HG02938 (cell line): Measurements from ENCODE around the gene MAN1C1.
"Not testable (repeated sequence)": the region's sequence is repeated elsewhere in the genome, so short reads cannot be mapped to it uniquely, and the experiment has no call there.

Experiments used
- ATAC-seq: cut with Tn5 transposase; IDR thresholded peaks from one replicate; pipeline ENCODE4 v1.9.1; 2021; ENCODE audit warnings: mild to moderate bottlenecking, moderate library complexity; ENCODE audit not compliant: unreplicated experiment

The MAN1C1 gene

GRCh38 chr1:25695090-25695770, 78.6 kb downstream of the MAN1C1 start:
- no peak for ATAC-seq

GRCh38 chr1:25695771-25696311, 79.2 kb downstream of the MAN1C1 start:
- ATAC-seq: no peak

GRCh38 chr1:25696643-25697042, 80.1 kb downstream of the MAN1C1 start:
- ATAC-seq: not testable (repeated sequence)

GRCh38 chr1:25697435-25698217, 81.0 kb downstream of the MAN1C1 start:
- ATAC-seq: no peak

- ATAC-seq: no peak
Observed at GRCh38 chr1:25698252-25698651, 81.7 kb downstream of the MAN1C1 start.

- ATAC-seq: not testable (repeated sequence)
Observed at GRCh38 chr1:25699059-25699458, 82.5 kb downstream of the MAN1C1 start.

- no peak for ATAC-seq
Observed at GRCh38 chr1:25699500-25700143, 83.0 kb downstream of the MAN1C1 start.

GRCh38 chr1:25700144-25700523, 83.5 kb downstream of the MAN1C1 start:
- no peak for ATAC-seq

GRCh38 chr1:25700626-25701025, 84.0 kb downstream of the MAN1C1 start:
- no peak for ATAC-seq

GRCh38 chr1:25701030-25701785, 84.6 kb downstream of the MAN1C1 start:
- ATAC-seq: no peak

GRCh38 chr1:25702101-25702775, 85.6 kb downstream of the MAN1C1 start:
- ATAC-seq: no peak

GRCh38 chr1:25703041-25703440, 86.5 kb downstream of the MAN1C1 start:
- ATAC-seq: no peak

GRCh38 chr1:25703671-25704266, 87.2 kb downstream of the MAN1C1 start:
- no peak for ATAC-seq

GRCh38 chr1:25704267-25704691, 87.7 kb downstream of the MAN1C1 start:
- no peak for ATAC-seq

- no peak for ATAC-seq
Observed at GRCh38 chr1:25705699-25706098, 89.1 kb downstream of the MAN1C1 start.

- no peak for ATAC-seq
Observed at GRCh38 chr1:25706146-25707089, 89.8 kb downstream of the MAN1C1 start.

- ATAC-seq: no peak
Observed at GRCh38 chr1:25707280-25708016, 90.9 kb downstream of the MAN1C1 start.
